Measurements from ENCODE around the gene RECQL5. TPM values are rescaled to one million over a fixed set of nuclear protein-coding genes. Genes with fewer than 3 reads are reported as not detected.

The RECQL5 gene
- total RNA-seq, 1 donor from 2014 or later = 64.7 TPM

DNA sequence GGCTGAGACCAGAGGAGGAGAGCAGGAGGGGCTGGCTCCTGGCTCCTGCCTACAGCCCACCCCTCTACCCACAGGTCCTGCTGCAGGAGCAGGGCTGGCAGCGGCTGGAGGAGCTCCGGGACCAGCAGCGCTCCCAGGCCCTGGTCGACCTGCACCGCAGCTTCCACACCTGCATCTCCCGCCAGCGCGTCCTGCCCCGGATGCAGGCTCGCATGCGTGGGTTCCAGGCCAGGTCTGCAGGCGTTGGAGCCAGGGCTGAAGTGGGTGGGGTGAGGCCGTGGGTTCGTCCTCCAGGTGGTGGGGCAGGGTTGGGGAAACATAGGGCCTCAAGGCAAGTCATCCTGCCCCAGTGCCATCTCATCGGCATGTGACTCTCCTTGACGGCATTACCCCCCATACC lies 61.2 kb downstream of the RECQL5 start:
- Mint-ChIP-seq H3K4me1 (ENCODE audit: unreplicated experiment) (no peaks in the 10 kb centered on the region), H3K4me3 (no peak overlapping the region), H3K27me3 (no peaks in the 10 kb centered on the region), H3K9me3 (no peaks in the 10 kb centered on the region), H3K27ac (no peak overlapping the region), H3K36me3 (no peaks in the 10 kb centered on the region)
- no peak for DNase-seq (ENCODE audit: extremely low spot score, unreplicated experiment)
- TF ChIP-seq, protein P1, sequence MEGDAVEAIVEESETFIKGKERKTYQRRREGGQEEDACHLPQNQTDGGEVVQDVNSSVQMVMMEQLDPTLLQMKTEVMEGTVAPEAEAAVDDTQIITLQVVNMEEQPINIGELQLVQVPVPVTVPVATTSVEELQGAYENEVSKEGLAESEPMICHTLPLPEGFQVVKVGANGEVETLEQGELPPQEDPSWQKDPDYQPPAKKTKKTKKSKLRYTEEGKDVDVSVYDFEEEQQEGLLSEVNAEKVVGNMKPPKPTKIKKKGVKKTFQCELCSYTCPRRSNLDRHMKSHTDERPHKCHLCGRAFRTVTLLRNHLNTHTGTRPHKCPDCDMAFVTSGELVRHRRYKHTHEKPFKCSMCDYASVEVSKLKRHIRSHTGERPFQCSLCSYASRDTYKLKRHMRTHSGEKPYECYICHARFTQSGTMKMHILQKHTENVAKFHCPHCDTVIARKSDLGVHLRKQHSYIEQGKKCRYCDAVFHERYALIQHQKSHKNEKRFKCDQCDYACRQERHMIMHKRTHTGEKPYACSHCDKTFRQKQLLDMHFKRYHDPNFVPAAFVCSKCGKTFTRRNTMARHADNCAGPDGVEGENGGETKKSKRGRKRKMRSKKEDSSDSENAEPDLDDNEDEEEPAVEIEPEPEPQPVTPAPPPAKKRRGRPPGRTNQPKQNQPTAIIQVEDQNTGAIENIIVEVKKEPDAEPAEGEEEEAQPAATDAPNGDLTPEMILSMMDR (conservative IDR thresholded peaks at IDR 0.05) = no peak

GRCh38 chr17:75604034-75604695 lies 62.8 kb downstream of the RECQL5 start:
- DNase-seq (ENCODE audit: extremely low spot score, unreplicated experiment) = no peak
- TF ChIP-seq, protein P1 (conservative IDR thresholded peaks at IDR 0.05) = no peak
- H3K27ac Mint-ChIP-seq = no peak overlapping the region
- no peaks in the 10 kb centered on the region for H3K4me1 Mint-ChIP-seq (ENCODE audit: unreplicated experiment)
- H3K27me3 Mint-ChIP-seq = no peaks in the 10 kb centered on the region
- H3K36me3 Mint-ChIP-seq = no peaks in the 10 kb centered on the region
- H3K9me3 Mint-ChIP-seq = no peaks in the 10 kb centered on the region
- no peak overlapping the region for H3K4me3 Mint-ChIP-seq

- Mint-ChIP-seq H3K4me3 (no peak overlapping the region), H3K27me3 (no peaks in the 10 kb centered on the region), H3K36me3 (no peaks in the 10 kb centered on the region), H3K4me1 (ENCODE audit: unreplicated experiment) (no peaks in the 10 kb centered on the region), H3K27ac (no peak overlapping the region), H3K9me3 (no peaks in the 10 kb centered on the region)
- no peak for DNase-seq (ENCODE audit: extremely low spot score, unreplicated experiment)
- TF ChIP-seq, protein P1 (conservative IDR thresholded peaks at IDR 0.05) = no peak
These were observed 63.8 kb downstream of the RECQL5 start for GRCh38 chr17:75603123-75603522.

DNA sequence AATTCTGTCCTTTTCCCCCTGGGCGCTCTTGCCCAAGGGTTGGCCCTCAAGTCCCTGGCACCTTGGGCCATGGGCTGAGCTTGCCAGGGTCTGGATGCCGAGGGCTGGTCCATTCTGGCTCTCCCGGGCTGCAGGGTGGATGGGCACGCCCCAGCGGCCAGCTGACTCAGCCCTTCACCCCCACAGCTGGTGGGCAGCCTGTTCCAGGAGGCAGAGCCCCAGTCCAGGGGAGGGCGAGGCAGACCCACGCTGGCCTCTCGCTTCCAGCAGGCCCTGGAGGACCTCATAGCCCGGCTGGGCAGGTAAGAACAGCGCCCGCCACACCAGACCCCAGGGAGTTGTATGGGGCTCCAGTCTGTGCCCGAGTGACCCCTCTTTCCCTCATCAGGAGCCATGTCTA lies 64.3 kb downstream of the RECQL5 start:
- no peaks in the 10 kb centered on the region for H3K4me1 Mint-ChIP-seq (ENCODE audit: unreplicated experiment)
- TF ChIP-seq, protein P1 (conservative IDR thresholded peaks at IDR 0.05) = no peak
- no peak overlapping the region for H3K27ac Mint-ChIP-seq
- DNase-seq (ENCODE audit: extremely low spot score, unreplicated experiment) = no peak
- H3K9me3 Mint-ChIP-seq = no peaks in the 10 kb centered on the region
- no peak overlapping the region for H3K4me3 Mint-ChIP-seq
- no peaks in the 10 kb centered on the region for H3K36me3 Mint-ChIP-seq
- no peaks in the 10 kb centered on the region for H3K27me3 Mint-ChIP-seq

- Mint-ChIP-seq H3K27me3 (no peaks in the 10 kb centered on the region), H3K36me3 (no peaks in the 10 kb centered on the region), H3K4me3 (no peak overlapping the region), H3K4me1 (ENCODE audit: unreplicated experiment) (no peaks in the 10 kb centered on the region), H3K9me3 (no peaks in the 10 kb centered on the region), H3K27ac (no peak overlapping the region)
- no peak for DNase-seq (ENCODE audit: extremely low spot score, unreplicated experiment)
- TF ChIP-seq, protein P1 (conservative IDR thresholded peaks at IDR 0.05) = peak; percentile 84
These were observed 65.6 kb downstream of the RECQL5 start for GRCh38 chr17:75601057-75601987.
